Neural progenitor cell (in vitro differentiated cells): ENCODE measurements around the gene NPY4R2. TPM values are rescaled to one million over a fixed set of nuclear protein-coding genes. Genes with fewer than 3 reads are reported as not detected.
"Not testable (repeated sequence)": the region's sequence is repeated elsewhere in the genome, so short reads cannot be mapped to it uniquely, and the experiment has no call there.

Experiments used
- DNase-seq: peaks from one replicate; pipeline ENCODE4 v3.0.0-alpha.2; 2016; ENCODE audit warnings: low spot score
- H2AFZ ChIP-seq: fragments of 200-600 bp; sonication (generic); replicated peaks from 2 replicates; pipeline ENCODE4 v1.6.1; 2016; ENCODE audit warnings: antibody characterized with exemption
- H3F3A ChIP-seq: fragments of 200-600 bp; sonication (generic); 2 replicates; pipeline ENCODE4 v1.6.1; 2016; ENCODE audit warnings: antibody characterized with exemption, low read depth
- H3K27ac ChIP-seq: fragments of 200-600 bp; sonication (generic); 2 replicates; pipeline ENCODE4 v1.5.1; 2016; ENCODE audit warnings: mild to moderate bottlenecking
- H3K27me3 ChIP-seq: fragments of 200-600 bp; sonication (generic); 2 replicates; pipeline ENCODE4 v1.6.1; 2016; ENCODE audit warnings: mild to moderate bottlenecking, moderate library complexity
- H3K36me3 ChIP-seq: fragments of 200-600 bp; sonication (generic); 2 replicates; pipeline ENCODE4 v1.5.1; 2016
- H3K4me1 ChIP-seq: fragments of 200-600 bp; sonication (generic); 2 replicates; pipeline ENCODE4 v1.6.1; 2016; ENCODE audit warnings: mixed run types
- H3K4me2 ChIP-seq: fragments of 200-600 bp; sonication (generic); 2 replicates; pipeline ENCODE4 v1.6.1; 2016
- H3K4me3 ChIP-seq: fragments of 200-600 bp; sonication (generic); 2 replicates; pipeline ENCODE4 v1.5.1; 2016
- H3K79me2 ChIP-seq: fragments of 200-600 bp; sonication (generic); 2 replicates; pipeline ENCODE4 v1.6.1; 2016; ENCODE audit warnings: low read depth
- H3K9ac ChIP-seq: fragments of 200-600 bp; sonication (generic); 2 replicates; pipeline ENCODE4 v1.6.1; 2016
- H3K9me3 ChIP-seq: fragments of 200-600 bp; sonication (generic); 2 replicates; pipeline ENCODE4 v1.5.1; 2016; ENCODE audit warnings: low read depth
- H4K20me1 ChIP-seq: fragments of 200-600 bp; sonication (generic); 2 replicates; pipeline ENCODE4 v1.6.1; 2016; ENCODE audit warnings: low read depth
- H3K27ac Mint-ChIP-seq: 3 replicates; pipeline ENCODE4 v1.8.0; 2021; ENCODE audit warnings: mixed read lengths
- H3K27me3 Mint-ChIP-seq: 2 replicates; pipeline ENCODE4 v1.8.0; 2022; ENCODE audit warnings: low read depth, mild to moderate bottlenecking, inconsistent platforms, moderate library complexity, mixed read lengths; ENCODE audit not compliant: insufficient read depth
- H3K36me3 Mint-ChIP-seq: 3 replicates; pipeline ENCODE4 v1.8.0; 2021; ENCODE audit warnings: mixed read lengths
- H3K4me1 Mint-ChIP-seq: 3 replicates; pipeline ENCODE4 v1.8.0; 2021; ENCODE audit warnings: mixed read lengths
- H3K4me3 Mint-ChIP-seq: 3 replicates; pipeline ENCODE4 v1.8.0; 2021; ENCODE audit warnings: mild to moderate bottlenecking, moderate library complexity, mixed read lengths
- H3K9me3 Mint-ChIP-seq: 3 replicates; pipeline ENCODE4 v1.8.0; 2020; ENCODE audit warnings: mixed read lengths
- total RNA-seq: library from RNA; depleted of rRNA; stranded (reverse); fragments of >200 nt; gene quantifications from 2 replicates; pipeline ENCODE4 v1.2.3, GENCODE V29; 2015; ENCODE audit warnings: low replicate concordance

Gene NPY4R2
- total RNA-seq, 1 donor from 2014 or later = not detected

GRCh38 chr10:47960699-47961098 lies 42.2 kb downstream of the NPY4R2 start:
- not testable (repeated sequence) for DNase-seq, H3K4me3 ChIP-seq, H3K9ac ChIP-seq, H3K4me1 ChIP-seq, H3K36me3 ChIP-seq, H3K27ac Mint-ChIP-seq, H3K36me3 Mint-ChIP-seq, H3K27me3 Mint-ChIP-seq, H3K4me1 Mint-ChIP-seq, H3K79me2 ChIP-seq, H3K4me3 Mint-ChIP-seq, H3K9me3 Mint-ChIP-seq, H3K4me2 ChIP-seq, H4K20me1 ChIP-seq, H3F3A ChIP-seq, H3K27ac ChIP-seq, H2AFZ ChIP-seq, H3K9me3 ChIP-seq, H3K27me3 ChIP-seq

DNA sequence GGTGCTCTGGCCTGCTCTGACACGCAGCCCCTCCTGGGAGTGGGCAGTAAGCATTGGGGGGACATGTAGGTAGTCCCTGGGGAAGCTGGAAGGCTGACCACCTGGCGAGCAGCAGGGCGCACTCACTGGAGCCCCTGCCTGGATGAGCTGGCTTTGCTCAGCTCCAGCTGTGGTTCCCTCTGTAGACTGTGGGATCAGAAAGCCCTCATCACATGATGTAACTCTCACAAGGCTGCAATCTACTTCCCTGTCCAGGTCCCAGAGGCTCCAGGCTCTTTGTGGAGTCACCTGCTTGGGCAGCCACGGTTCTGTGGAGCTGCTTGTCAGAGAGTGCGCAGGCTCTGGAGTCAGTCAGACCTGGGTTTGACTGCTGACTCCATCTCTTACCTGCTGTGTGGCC lies 44.3 kb downstream of the NPY4R2 start:
- not testable (repeated sequence) for H3K79me2 ChIP-seq, H3K9ac ChIP-seq, H3K4me2 ChIP-seq, H2AFZ ChIP-seq, H3K36me3 ChIP-seq, H3K4me1 Mint-ChIP-seq, H3K36me3 Mint-ChIP-seq, H3K9me3 ChIP-seq, H3K27me3 Mint-ChIP-seq, H4K20me1 ChIP-seq, H3K4me3 Mint-ChIP-seq, H3K27ac ChIP-seq, H3K9me3 Mint-ChIP-seq, H3K4me1 ChIP-seq, H3K27ac Mint-ChIP-seq, H3F3A ChIP-seq, H3K4me3 ChIP-seq, H3K27me3 ChIP-seq, DNase-seq

DNA sequence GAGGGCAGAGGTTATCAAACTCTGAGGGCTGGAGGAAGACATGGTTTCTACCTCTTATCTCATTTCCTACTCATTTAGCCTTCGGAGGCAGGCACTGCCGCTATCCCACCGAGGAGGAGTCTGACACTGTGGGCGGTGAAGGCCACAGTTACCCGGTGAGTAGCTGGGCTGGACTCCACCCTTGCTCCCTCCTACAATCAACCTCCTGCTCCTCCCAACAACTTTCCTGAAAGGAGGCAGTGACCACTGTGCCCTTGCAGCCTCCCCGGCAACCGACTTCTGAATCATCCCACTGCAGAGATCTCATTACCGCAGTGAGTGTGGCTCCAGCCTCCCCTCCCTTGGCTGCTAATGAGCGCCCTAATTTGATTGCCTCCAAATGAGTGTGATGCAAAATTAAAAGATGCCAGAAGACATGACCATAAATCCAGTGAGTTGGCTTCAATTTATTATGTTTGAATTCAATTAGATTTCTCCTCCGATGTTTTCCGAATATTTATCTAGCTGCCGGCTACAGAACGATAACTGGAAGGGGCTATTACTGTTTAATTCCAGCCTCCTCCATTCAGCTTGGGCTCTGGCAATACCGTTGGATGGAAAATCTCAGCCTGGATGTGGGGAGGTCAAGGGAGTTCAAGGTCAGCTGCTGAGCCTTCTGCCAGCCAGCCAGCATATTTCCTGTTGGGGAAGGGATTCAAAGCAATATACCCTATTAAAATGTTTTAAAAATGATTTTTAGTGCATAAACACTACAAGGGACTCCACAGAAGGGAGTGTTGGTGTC lies 46.0 kb downstream of the NPY4R2 start:
- not testable (repeated sequence) for H3K27me3 Mint-ChIP-seq, H3K79me2 ChIP-seq, H3K27me3 ChIP-seq, H2AFZ ChIP-seq, H3K36me3 ChIP-seq, H3F3A ChIP-seq, H3K4me3 Mint-ChIP-seq, H3K4me1 ChIP-seq, H3K27ac Mint-ChIP-seq, DNase-seq, H4K20me1 ChIP-seq, H3K4me1 Mint-ChIP-seq, H3K36me3 Mint-ChIP-seq, H3K9me3 Mint-ChIP-seq, H3K9me3 ChIP-seq, H3K27ac ChIP-seq, H3K4me2 ChIP-seq, H3K4me3 ChIP-seq, H3K9ac ChIP-seq

DNA sequence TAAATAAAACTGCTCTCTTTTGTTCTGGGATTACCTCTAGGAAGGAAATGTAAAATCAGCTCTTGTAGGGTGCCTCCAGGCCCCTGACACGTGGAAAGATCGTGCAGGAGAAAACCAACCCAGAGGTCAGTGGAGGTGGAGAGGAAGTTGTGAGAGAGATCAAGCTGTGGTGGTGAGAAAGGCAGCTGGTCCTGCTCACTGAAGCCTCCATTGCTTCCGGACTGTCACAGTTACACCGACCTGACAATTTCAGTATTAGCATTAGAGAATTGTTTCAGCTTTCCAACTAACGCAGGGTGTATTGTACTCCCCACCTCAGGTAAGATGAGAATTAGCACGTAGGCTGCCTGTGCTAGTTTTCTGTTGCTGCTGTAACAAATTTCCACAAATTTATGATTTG lies 50.5 kb downstream of the NPY4R2 start:
- not testable (repeated sequence) for H3K27me3 ChIP-seq, H3K9me3 ChIP-seq, H2AFZ ChIP-seq, H3K9ac ChIP-seq, H3K27ac ChIP-seq, H3K4me2 ChIP-seq, H3K36me3 ChIP-seq, DNase-seq, H3F3A ChIP-seq, H3K27ac Mint-ChIP-seq, H3K4me1 Mint-ChIP-seq, H3K4me3 Mint-ChIP-seq, H3K4me3 ChIP-seq, H3K36me3 Mint-ChIP-seq, H3K4me1 ChIP-seq, H3K79me2 ChIP-seq, H3K27me3 Mint-ChIP-seq, H4K20me1 ChIP-seq, H3K9me3 Mint-ChIP-seq

GRCh38 chr10:47970047-47970446 lies 51.6 kb downstream of the NPY4R2 start:
- not testable (repeated sequence) for DNase-seq, H3K4me3 Mint-ChIP-seq, H3K4me1 Mint-ChIP-seq, H3K27ac Mint-ChIP-seq, H3K9me3 ChIP-seq, H3K4me2 ChIP-seq, H3K79me2 ChIP-seq, H3K36me3 Mint-ChIP-seq, H3K9ac ChIP-seq, H3K4me1 ChIP-seq, H3K36me3 ChIP-seq, H3K4me3 ChIP-seq, H3K9me3 Mint-ChIP-seq, H4K20me1 ChIP-seq, H3F3A ChIP-seq, H3K27me3 ChIP-seq, H3K27me3 Mint-ChIP-seq, H2AFZ ChIP-seq, H3K27ac ChIP-seq

GRCh38 chr10:47971598-47971997 lies 53.1 kb downstream of the NPY4R2 start:
- not testable (repeated sequence) for H4K20me1 ChIP-seq, H3K9ac ChIP-seq, H3K27me3 ChIP-seq, H3K4me1 ChIP-seq, H3K27me3 Mint-ChIP-seq, H3K79me2 ChIP-seq, H3K9me3 ChIP-seq, H3K4me2 ChIP-seq, H3K4me1 Mint-ChIP-seq, H3K9me3 Mint-ChIP-seq, H3K4me3 Mint-ChIP-seq, H3F3A ChIP-seq, H3K36me3 ChIP-seq, H3K4me3 ChIP-seq, DNase-seq, H3K27ac ChIP-seq, H3K36me3 Mint-ChIP-seq, H3K27ac Mint-ChIP-seq, H2AFZ ChIP-seq

DNA sequence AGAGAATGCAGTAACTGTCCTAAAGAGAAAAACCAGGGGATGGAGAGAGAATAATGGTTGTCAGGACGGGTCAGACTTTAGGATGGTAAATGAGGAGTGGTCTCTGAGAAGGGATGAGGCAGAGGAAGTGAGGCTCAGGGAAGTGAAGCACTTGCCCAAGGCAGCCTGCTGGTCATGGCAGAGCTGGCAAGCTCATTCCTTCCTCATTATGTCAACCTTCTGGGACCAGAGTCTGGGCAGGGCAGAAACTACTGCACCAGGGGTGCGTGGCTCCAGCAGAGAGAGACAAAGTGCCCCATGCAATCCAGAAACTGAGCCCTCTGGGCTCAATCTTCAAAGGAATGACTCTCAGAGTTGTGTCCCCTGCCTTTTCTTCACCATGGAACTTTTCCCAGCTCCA lies 53.6 kb downstream of the NPY4R2 start:
- not testable (repeated sequence) for H3K4me1 Mint-ChIP-seq, H3F3A ChIP-seq, DNase-seq, H3K9me3 ChIP-seq, H3K27ac ChIP-seq, H3K79me2 ChIP-seq, H4K20me1 ChIP-seq, H3K9ac ChIP-seq, H3K27ac Mint-ChIP-seq, H2AFZ ChIP-seq, H3K4me2 ChIP-seq, H3K27me3 Mint-ChIP-seq, H3K36me3 Mint-ChIP-seq, H3K36me3 ChIP-seq, H3K4me3 ChIP-seq, H3K4me1 ChIP-seq, H3K4me3 Mint-ChIP-seq, H3K9me3 Mint-ChIP-seq, H3K27me3 ChIP-seq
